Neutrophil (primary cell): ENCODE measurements around the gene ANO10.
A peak's percentile ranks its signal among the peaks of the same experiment; 100 is the strongest.
"Not testable (repeated sequence)": the region's sequence is repeated elsewhere in the genome, so short reads cannot be mapped to it uniquely, and the experiment has no call there.

Experiments
- H3K27ac ChIP-seq: fragments of 200-600 bp; sonication (generic); 2 replicates; pipeline ENCODE4 v1.5.1; 2016; ENCODE audit warnings: mild to moderate bottlenecking, moderate library complexity
- H3K27me3 ChIP-seq: fragments of 200-600 bp; sonication (generic); 2 replicates; pipeline ENCODE4 v1.6.0; 2016; ENCODE audit warnings: mild to moderate bottlenecking
- H3K36me3 ChIP-seq: fragments of 200-600 bp; sonication (generic); 2 replicates; pipeline ENCODE4 v1.5.1; 2017
- H3K4me1 ChIP-seq, 2 experiments: fragments of 200-600 bp in 1 of 2; sonication (generic) in 1 of 2; 1 replicate in 1 of 2; 2 replicates in 1 of 2; pipeline versions ENCODE4 v1.5.1 to v1.6.1; 2013 to 2016; ENCODE audit warnings: low read depth in 1 of 2, low read length in 1 of 2, mild to moderate bottlenecking in 1 of 2, moderate library complexity in 1 of 2; ENCODE audit not compliant: control insufficient read depth in 1 of 2, insufficient read depth in 1 of 2
- H3K4me3 ChIP-seq, 2 experiments: fragments of 200-600 bp in 1 of 2; sonication (generic) in 1 of 2; 1 replicate in 1 of 2; 2 replicates in 1 of 2; pipeline ENCODE4 v1.5.1; 2013 to 2016; ENCODE audit warnings: low read depth in 1 of 2, low read length in 1 of 2, mild to moderate bottlenecking in 1 of 2, moderate library complexity in 1 of 2
- H3K9me3 ChIP-seq: fragments of 200-600 bp; sonication (generic); 2 replicates; pipeline ENCODE4 v1.5.1; 2016
- TF ChIP-seq, protein P1 (sequence below): fragments of 200-600 bp; sonication (generic); IDR thresholded peaks from 2 replicates; pipeline ENCODE4 v1.5.1; 2016; ENCODE audit warnings: antibody characterized with exemption

Gene ANO10

GRCh38 chr3:43583481-43583880, 38.3 kb downstream of the ANO10 start:
- TF ChIP-seq, protein P1, sequence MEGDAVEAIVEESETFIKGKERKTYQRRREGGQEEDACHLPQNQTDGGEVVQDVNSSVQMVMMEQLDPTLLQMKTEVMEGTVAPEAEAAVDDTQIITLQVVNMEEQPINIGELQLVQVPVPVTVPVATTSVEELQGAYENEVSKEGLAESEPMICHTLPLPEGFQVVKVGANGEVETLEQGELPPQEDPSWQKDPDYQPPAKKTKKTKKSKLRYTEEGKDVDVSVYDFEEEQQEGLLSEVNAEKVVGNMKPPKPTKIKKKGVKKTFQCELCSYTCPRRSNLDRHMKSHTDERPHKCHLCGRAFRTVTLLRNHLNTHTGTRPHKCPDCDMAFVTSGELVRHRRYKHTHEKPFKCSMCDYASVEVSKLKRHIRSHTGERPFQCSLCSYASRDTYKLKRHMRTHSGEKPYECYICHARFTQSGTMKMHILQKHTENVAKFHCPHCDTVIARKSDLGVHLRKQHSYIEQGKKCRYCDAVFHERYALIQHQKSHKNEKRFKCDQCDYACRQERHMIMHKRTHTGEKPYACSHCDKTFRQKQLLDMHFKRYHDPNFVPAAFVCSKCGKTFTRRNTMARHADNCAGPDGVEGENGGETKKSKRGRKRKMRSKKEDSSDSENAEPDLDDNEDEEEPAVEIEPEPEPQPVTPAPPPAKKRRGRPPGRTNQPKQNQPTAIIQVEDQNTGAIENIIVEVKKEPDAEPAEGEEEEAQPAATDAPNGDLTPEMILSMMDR, result no peak
- no peaks in the 10 kb centered on the region for H3K9me3 ChIP-seq
- peak overlapping the region; percentile 46 for H3K27ac ChIP-seq

GRCh38 chr3:43582866-43583265, 38.9 kb downstream of the ANO10 start:
- H3K4me3 ChIP-seq, result no peak overlapping the region
- H3K27me3 ChIP-seq, result no peaks in the 10 kb centered on the region
- H3K9me3 ChIP-seq, result no peaks in the 10 kb centered on the region
- no peaks in the 10 kb centered on the region for H3K4me1 ChIP-seq
- H3K36me3 ChIP-seq, result peaks cover 10% of the 10 kb centered on the region
- peak overlapping the region; percentile 46 for H3K27ac ChIP-seq
- TF ChIP-seq, protein P1, result no peak

More at GRCh38 chr3:43583481-43583880, 38.3 kb downstream of the ANO10 start:
- Histone ChIP-seq H3K4me3 (no peak overlapping the region), H3K4me1 (no peaks in the 10 kb centered on the region), H3K27me3 (no peaks in the 10 kb centered on the region), H3K36me3 (peaks cover 10% of the 10 kb centered on the region)

DNA sequence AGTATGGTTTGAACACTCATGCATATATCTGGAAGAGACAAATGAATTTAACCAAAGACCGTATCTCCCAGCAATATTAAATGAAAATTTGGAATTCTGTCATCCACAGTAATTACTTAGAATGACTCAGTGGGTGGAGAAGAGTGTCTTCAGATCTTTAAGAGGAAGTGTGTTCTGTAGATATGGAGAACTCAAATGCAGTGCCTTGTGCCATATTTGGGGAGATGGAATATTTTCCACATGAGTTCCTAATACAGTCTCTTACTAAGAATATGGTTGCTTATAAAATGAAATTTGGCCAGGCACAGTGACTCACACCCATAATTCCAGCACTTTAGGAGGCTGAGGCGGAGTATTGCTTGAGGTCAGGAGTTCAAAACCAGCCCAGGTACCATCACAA, 40.5 kb downstream of the ANO10 start:
- Histone ChIP-seq H3K4me1 (no peaks in the 10 kb centered on the region), H3K27ac (no peak overlapping the region), H3K9me3 (no peaks in the 10 kb centered on the region), H3K36me3 (peaks cover 25% of the 10 kb centered on the region), H3K27me3 (no peaks in the 10 kb centered on the region), H3K4me3 (no peak overlapping the region)
- TF ChIP-seq, protein P1, result no peak

DNA sequence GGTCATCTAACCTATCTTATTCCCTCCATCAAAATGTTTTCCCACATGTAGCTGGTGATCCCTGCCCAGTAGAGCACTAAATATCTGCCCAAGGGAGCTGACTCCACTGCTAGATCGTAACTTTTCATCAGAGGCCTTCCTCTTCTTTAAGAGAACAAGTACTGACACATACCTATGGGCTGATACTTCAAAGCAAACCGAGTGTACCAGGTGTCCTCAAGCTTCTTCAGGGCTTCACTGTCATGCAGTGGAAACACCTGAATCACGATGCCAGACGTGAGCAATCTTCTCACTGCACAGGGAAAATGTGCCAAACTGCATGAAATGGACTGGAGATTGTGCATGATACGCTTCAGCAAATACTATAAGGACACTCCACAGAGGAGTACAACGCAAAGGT, 41.6 kb downstream of the ANO10 start:
- no peak overlapping the region for H3K27ac ChIP-seq
- no peaks in the 10 kb centered on the region for H3K27me3 ChIP-seq
- TF ChIP-seq, protein P1, result no peak
- no peak overlapping the region for H3K4me3 ChIP-seq
- H3K36me3 ChIP-seq, result peaks cover 30% of the 10 kb centered on the region
- H3K9me3 ChIP-seq, result no peaks in the 10 kb centered on the region
- H3K4me1 ChIP-seq, result no peaks in the 10 kb centered on the region

- H3K9me3 ChIP-seq, result no peaks in the 10 kb centered on the region
- TF ChIP-seq, protein P1, result no peak
- H3K4me3 ChIP-seq, result no peak overlapping the region
Observed at GRCh38 chr3:43573576-43573975, 48.2 kb downstream of the ANO10 start.

GRCh38 chr3:43565661-43566341, 56.0 kb downstream of the ANO10 start:
- not testable (repeated sequence) for H3K9me3 ChIP-seq, H3K4me3 ChIP-seq, H3K4me1 ChIP-seq, H3K27me3 ChIP-seq, H3K27ac ChIP-seq, H3K36me3 ChIP-seq

More at GRCh38 chr3:43573576-43573975, 48.2 kb downstream of the ANO10 start:
- H3K27me3 ChIP-seq, result no peaks in the 10 kb centered on the region
- peaks cover 25 to 29% of the 10 kb centered on the region in 2 experiments for H3K4me1 ChIP-seq
- H3K27ac ChIP-seq, result peak overlapping the region; percentile 86
- peaks cover 24% of the 10 kb centered on the region for H3K36me3 ChIP-seq
